Left renal cortex interstitium (tissue), 4 donors: Measurements from ENCODE around the gene GAREM1. TPM values are rescaled to one million over a fixed set of nuclear protein-coding genes. Genes with fewer than 3 reads are reported as not detected.
"Not testable (repeated sequence)": the region's sequence is repeated elsewhere in the genome, so short reads cannot be mapped to it uniquely, and the experiment has no call there.

Experiments used
- DNase-seq, 4 donors: peaks; one replicate each; pipeline ENCODE4 v3.0.0-alpha.2; 2013; ENCODE audit warnings: low read depth in 4 of 4, low spot score in 2 of 4, missing footprints in 1 of 4
- polyA plus RNA-seq, 4 donors: library from polyadenylated mRNA; unstranded; fragments of 120-200 nt; gene quantifications; one replicate each; pipeline ENCODE4 v1.2.1, GENCODE V29; 2013; ENCODE audit not compliant: insufficient read length in 4 of 4

Gene GAREM1
- polyA plus RNA-seq, 4 donors, result 25.7 to 34.2 (median 31.0) TPM

GRCh38 chr18:32270341-32270740, 200.3 kb downstream of the GAREM1 start:
- no peak for DNase-seq

GRCh38 chr18:32267463-32267862, 203.2 kb downstream of the GAREM1 start:
- DNase-seq, result no peak

GRCh38 chr18:32264401-32264800, 206.3 kb downstream of the GAREM1 start:
- no peak for DNase-seq

- no peak for DNase-seq
Observed at GRCh38 chr18:32262092-32262491, 208.6 kb downstream of the GAREM1 start.

GRCh38 chr18:32261003-32261402, 209.7 kb downstream of the GAREM1 start:
- no peak for DNase-seq

- DNase-seq, result no peak
Observed at GRCh38 chr18:32259553-32259952, 211.1 kb downstream of the GAREM1 start.

GRCh38 chr18:32258558-32259204, 212.0 kb downstream of the GAREM1 start:
- no peak for DNase-seq

GRCh38 chr18:32258148-32258547, 212.5 kb downstream of the GAREM1 start:
- DNase-seq, result no peak

- DNase-seq, result no peak
Observed at GRCh38 chr18:32257084-32257785, 213.4 kb downstream of the GAREM1 start.

- no peak for DNase-seq
Observed at GRCh38 chr18:32255570-32255969, 215.1 kb downstream of the GAREM1 start.

- no peak for DNase-seq
Observed at GRCh38 chr18:32252141-32252860, 218.4 kb downstream of the GAREM1 start.

GRCh38 chr18:32251466-32251865, 219.2 kb downstream of the GAREM1 start:
- DNase-seq, result no peak

- no peak for DNase-seq
Observed at GRCh38 chr18:32249147-32249929, 221.3 kb downstream of the GAREM1 start.

- no peak for DNase-seq
Observed at GRCh38 chr18:32244881-32245280, 225.8 kb downstream of the GAREM1 start.

- DNase-seq, result no peak
Observed at GRCh38 chr18:32243358-32243757, 227.3 kb downstream of the GAREM1 start.

- DNase-seq, result no peak
Observed at GRCh38 chr18:32242395-32242794, 228.3 kb downstream of the GAREM1 start.

GRCh38 chr18:32238635-32239268, 231.9 kb downstream of the GAREM1 start:
- DNase-seq, result no peak

GRCh38 chr18:32237049-32237448, 233.6 kb downstream of the GAREM1 start:
- no peak for DNase-seq

GRCh38 chr18:32233348-32233747, 237.3 kb downstream of the GAREM1 start:
- not testable (repeated sequence) for DNase-seq

GRCh38 chr18:32219431-32220018, 251.2 kb downstream of the GAREM1 start:
- no peak for DNase-seq
